ENCODE measurements around the gene B3GALNT1.

The B3GALNT1 gene

GRCh38 chr3:161104561-161105551 is at the start of gene B3GALNT1:
Gene B3GALNT1, minus strand, starts transcription at chr3:161105349. Its CDS starts 18,595 bp downstream, at chr3:161086754.
- FAIRE-seq, result no peak
- DNase-seq (ENCODE audit: low spot score), result peak; percentile 54

DNA sequence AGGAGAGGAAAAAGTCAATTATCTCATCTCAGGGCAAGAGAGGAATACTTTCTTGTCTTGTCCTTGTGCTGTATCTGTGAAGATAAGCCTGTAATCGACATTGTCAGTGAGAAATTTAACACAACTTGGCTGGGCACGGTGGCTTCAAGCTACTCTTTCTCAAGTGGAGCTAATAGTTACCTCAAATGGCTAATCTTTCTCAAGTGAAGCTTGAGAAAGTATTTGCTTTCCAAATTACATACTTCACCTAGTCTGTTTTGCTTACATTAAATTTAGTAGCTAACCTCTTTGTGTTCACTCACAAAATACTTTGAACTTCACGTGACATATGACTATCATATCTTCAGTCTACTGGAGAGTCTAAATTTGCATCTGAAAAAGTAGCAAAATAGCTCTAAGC is 48.3 kb upstream of the B3GALNT1 start:
- FAIRE-seq, result no peak
- DNase-seq (ENCODE audit: low spot score), result no peak

DNA sequence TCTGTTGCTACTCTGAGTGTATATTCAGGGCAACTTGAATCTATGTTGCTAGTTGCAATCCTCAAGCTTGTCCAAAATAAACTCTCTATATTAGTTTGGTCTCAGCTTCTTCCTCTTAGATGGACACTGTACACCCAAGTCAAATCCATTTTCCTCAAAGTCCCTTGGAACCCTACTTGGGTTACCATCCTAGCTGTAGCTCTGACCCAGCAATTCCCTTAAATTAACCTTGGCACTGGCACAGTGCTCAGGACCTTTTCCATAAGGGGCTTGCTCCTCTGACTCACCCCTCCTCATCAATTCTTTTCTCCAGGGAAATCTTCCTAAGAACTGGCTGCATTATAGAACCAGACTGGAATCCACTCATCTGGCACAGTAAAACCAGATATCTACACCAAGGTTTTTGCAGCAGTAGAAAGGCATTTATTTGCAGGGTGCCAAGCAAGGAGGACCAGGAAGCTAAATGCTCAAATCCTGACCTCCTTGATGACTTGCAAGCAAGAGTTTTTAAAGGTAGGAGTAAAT is 44.9 kb upstream of the B3GALNT1 start:
- FAIRE-seq (no peak), DNase-seq (ENCODE audit: low spot score) (no peak)

DNA sequence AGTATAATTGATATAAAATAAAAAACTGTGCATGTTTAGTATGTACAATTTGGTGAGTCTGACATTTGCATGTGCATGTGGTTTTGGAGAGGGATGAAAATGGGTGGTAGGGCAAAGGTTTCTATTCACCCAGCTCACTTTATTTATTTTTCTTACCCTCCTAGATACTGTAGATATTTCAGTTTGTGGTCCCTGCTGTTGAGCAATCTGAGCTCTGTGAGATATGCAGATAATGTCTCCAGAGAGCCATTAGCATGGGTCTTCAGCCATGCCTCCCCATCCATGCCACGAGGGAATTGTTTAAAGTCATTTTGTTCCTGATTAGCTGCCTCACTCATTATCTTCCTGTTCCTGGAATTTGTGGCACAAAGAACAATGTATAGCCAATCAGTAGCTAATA is 44.4 kb upstream of the B3GALNT1 start:
- DNase-seq (ENCODE audit: low spot score), result no peak

DNA sequence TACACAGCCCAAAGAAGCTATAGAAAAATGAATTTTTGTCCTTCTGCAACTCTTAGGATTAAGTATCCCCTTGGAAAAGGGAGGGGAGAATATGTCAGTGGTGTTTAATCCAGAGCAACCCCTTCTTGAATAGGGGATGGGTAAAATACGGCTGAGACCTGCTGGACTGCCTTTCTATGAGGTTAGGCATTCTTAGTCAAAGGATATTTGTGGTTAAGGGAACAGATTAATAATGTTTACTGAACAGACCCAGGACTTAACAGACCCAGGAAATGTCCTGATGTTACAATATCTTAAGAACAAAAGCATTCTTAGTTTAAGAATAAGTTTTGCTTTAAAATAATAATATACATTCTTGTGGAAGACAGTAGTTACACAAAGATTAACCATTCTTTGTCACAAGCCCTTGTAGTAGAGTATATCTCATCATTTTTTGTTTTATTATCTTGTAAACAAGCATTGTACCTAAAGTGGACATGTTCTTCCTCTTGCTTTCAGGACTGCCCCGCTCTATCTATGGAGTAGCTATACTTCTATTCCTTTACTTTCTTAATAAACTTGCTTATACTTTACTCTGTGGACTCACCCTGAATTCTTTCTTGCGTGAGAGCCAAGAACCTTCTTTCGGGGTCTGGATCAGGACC is 43.8 kb upstream of the B3GALNT1 start:
- no peak for FAIRE-seq
- no peak for DNase-seq (ENCODE audit: low spot score)

More for the DNA sequence above, 44.4 kb upstream of the B3GALNT1 start:
- FAIRE-seq, result no peak

DNA sequence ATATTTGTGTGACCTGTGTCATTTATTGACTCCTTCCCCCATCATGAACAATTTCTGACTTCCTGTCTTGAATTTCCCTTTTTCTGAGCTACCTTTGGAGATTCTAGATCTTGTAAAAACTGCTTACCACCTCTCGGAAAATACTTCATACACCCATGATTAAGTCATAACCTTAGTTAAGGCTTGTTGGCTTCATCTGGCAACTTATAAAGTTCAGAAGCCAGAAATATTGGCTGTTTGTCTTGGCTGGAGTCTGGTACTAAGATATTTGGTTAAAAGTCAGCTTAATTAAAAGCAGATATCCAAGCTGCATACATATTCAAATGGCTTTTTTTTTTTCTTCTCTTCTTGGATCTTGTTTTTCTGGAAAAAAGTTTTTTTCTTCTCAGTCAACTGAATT is 37.3 kb upstream of the B3GALNT1 start:
- DNase-seq (ENCODE audit: low spot score), result no peak
- no peak for FAIRE-seq

GRCh38 chr3:161139686-161140085 is 34.5 kb upstream of the B3GALNT1 start:
- DNase-seq (ENCODE audit: low spot score) (no peak), FAIRE-seq (no peak)

- DNase-seq (ENCODE audit: low spot score) (no peak), FAIRE-seq (no peak)
These were observed 32.1 kb upstream of the B3GALNT1 start for GRCh38 chr3:161137260-161137659.

GRCh38 chr3:161132391-161132790 is 27.2 kb upstream of the B3GALNT1 start:
- FAIRE-seq (no peak), DNase-seq (ENCODE audit: low spot score) (no peak)

- no peak for DNase-seq (ENCODE audit: low spot score)
- no peak for FAIRE-seq
These were observed 21.3 kb upstream of the B3GALNT1 start for GRCh38 chr3:161126495-161126894.

GRCh38 chr3:161117646-161118045 is 12.5 kb upstream of the B3GALNT1 start:
- DNase-seq (ENCODE audit: low spot score) (no peak), FAIRE-seq (no peak)

DNA sequence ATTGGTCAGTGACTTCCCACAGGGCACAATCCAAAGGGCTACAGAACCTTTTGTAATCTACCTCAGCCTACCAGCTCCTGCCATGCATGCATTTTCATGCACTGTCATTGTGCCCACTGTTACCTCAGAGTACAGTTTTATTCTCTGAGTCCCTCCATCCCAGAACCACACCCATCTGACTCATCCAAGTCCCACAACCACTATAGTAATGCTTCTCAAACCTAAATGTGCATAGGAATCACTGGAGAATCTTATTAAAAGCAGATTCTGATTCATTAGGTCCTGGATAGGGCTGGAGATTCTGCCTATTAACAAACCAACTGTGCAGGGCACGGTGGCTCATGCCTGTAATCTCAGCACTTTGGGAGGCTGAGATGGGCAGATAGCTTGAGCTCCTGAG is 3.7 kb upstream of the B3GALNT1 start:
- FAIRE-seq, result no peak
- no peak for DNase-seq (ENCODE audit: low spot score)

- FAIRE-seq (no peak), DNase-seq (ENCODE audit: low spot score) (no peak)
These were observed 2.2 kb upstream of the B3GALNT1 start for GRCh38 chr3:161107311-161107710.

- no peak for FAIRE-seq
- no peak for DNase-seq (ENCODE audit: low spot score)
These were observed 1.3 kb downstream of the B3GALNT1 start for GRCh38 chr3:161103776-161104385.

DNA sequence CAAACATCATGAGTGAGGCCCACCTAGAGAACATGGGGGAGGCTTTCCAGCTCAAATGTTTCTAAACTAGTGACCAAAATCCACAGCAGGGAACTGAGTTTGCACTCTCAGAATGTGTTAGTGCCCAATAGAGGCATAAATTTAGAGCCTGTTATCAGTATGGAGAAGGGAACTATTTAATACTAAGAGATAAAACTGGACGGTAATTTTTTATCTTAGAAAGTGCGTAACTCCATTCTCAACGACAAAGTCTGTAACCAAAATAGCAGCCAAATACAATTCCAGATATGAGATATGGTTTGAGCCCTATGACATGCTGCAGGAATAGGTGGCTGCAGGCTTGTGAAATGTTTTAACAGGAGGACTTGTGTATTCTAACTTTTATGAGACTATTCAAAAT is 3.5 kb downstream of the B3GALNT1 start:
- DNase-seq (ENCODE audit: low spot score) (no peak), FAIRE-seq (no peak)

DNA sequence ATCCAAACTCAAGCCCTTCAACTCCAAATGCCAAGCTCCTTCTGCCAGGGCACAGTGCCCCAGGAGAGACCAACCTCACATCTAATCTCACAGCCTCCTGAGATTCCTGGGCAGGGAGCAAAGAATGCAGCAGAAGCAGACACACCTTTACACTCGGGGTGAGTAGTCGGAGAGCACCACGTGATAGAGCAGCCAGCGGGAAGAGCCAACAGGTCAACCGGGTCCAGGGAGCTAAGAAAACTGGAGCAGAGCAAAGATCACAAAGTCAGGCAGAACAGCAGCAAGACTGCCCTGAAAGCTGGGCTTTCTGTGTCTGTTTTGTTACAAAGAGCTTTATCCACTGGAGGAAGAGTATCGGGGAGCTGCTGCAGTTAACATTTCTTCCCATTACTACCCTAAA is 4.2 kb downstream of the B3GALNT1 start:
- no peak for DNase-seq (ENCODE audit: low spot score)
- no peak for FAIRE-seq

DNA sequence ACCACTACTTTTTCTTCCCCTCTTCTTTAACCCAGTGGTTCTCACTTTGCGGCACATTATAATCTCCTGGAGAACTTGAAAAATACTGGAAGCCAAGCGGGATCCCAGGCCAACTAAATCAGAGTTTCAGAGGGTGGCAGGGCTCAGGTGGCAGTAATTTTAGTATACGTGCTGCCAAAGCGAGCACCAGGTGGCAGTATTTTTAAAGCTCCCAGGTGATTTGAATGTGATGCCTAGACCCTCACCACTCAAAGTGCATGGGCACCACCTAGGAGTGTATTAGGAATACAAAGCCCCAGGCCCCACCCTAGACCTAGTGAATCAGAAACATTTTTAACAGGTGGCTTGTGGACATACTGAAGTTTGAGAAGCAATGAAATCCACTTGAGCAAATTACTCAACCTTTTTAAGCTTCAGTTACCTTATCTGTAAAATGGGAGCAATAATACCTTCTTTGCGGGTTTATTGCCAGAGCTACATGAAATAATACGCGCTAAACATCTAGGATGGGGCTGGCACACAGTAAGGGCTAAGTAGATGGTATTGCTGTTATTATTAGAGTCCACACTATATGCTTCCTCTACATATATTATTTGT is 8.3 kb downstream of the B3GALNT1 start:
- peak; percentile 11 for DNase-seq (ENCODE audit: low spot score)
- no peak for FAIRE-seq

- DNase-seq (ENCODE audit: low spot score), result no peak
- no peak for FAIRE-seq
These were observed 11.3 kb downstream of the B3GALNT1 start for GRCh38 chr3:161093895-161094294.

DNA sequence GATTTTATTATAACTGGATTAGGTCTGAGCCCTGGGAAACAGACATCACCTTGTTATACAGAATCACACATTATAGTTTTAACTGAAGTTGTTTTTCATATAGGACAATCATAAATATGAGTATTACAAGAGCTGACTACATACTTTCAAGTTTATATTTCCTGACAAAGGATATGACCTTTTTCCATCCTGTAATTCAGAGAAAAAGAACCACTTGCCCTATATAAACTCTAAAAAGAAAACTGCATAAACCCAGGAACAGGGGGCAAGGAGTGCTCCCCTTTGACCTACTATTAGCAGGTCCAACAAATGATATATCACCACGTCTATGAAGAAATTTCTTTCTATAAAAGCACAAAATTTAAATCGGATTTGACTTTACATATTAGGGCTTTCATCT is 20.9 kb downstream of the B3GALNT1 start:
- DNase-seq (ENCODE audit: low spot score) (no peak), FAIRE-seq (no peak)

DNA sequence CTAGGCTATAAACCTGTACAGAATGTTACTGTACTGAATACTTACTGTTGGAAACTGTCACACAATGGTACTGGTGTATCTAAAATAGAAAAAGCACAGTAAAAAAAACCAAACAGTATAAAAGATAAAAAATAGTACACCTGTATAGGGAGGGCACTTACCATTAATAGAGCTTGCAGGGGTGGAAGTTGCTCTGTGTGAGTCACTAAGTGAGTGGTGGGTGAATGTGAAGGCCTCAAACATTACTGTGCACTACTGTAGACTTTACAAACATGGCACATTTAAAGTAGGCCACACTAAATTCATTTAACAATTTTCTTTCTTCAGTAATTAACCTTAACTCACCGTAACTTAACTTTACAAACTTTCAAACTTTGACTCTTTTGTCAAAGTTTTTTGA is 22.0 kb downstream of the B3GALNT1 start:
- FAIRE-seq (no peak), DNase-seq (ENCODE audit: low spot score) (no peak)

DNA sequence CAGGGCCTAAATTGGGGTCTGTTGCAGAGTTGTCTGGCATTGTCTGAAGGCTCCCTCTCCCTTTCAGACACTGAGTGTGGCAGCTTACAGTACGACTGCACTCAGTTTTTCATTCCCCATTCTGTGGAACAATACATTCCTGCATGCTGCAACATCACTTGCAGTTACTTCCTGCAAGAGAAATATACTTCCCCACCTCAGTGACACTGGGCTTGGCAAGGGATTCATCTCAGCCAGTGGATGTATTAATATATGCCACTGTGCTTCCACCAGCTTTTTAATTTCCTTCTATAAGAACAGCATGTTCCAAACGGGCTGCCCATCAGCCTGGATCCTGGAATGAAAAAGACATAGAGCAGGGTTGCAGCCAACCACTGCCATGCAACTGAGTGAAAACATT is 23.1 kb downstream of the B3GALNT1 start:
- FAIRE-seq, result no peak
- DNase-seq (ENCODE audit: low spot score), result no peak

DNA sequence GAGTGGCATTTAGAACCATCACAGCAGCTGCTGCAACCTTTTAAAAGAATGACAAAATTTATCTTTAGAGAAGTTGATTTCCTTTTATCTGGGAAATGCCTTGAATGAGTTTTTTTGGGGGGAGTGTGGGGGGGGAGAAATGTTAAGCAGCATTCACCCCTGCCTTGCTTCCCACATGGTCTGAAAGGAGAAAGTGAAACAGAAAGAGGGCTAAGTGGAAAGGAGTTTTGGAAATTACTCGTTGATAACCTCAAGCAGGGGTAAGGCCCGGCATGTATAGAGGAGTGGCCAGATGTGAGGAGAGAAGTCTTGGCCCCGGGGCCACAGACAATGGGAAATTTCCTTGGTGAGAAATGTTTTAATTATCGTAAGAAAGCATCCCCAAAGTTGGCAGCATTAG is 23.5 kb downstream of the B3GALNT1 start:
- DNase-seq (ENCODE audit: low spot score) (no peak), FAIRE-seq (no peak)
